ENCODE measurements around the gene CDH16.
"Not testable (repeated sequence)": the region's sequence is repeated elsewhere in the genome, so short reads cannot be mapped to it uniquely, and the experiment has no call there.

Gene CDH16

GRCh38 chr16:66947302-66948065 lies 28.8 kb upstream of the CDH16 start:
- peaks cover 12% of the 10 kb centered on the region for H3K36me3 ChIP-seq (ENCODE audit: control insufficient read depth, insufficient read depth, low read length)
- H3K4me1 ChIP-seq (ENCODE audit: control insufficient read depth, insufficient read depth, low read length, poor library complexity, severe bottlenecking): peaks cover 10% of the 10 kb centered on the region
- peak overlapping the region; percentile 70 for H3K4me3 ChIP-seq (ENCODE audit: insufficient read depth, low read depth, low read length, poor library complexity, severe bottlenecking)
- no peaks in the 10 kb centered on the region for H3K9me3 ChIP-seq (ENCODE audit: control insufficient read depth, low read length)
- no peak overlapping the region for H3K27ac ChIP-seq (ENCODE audit: insufficient read depth, low read length, poor library complexity, severe bottlenecking)
- H3K27me3 ChIP-seq (replicated peaks; ENCODE audit: control insufficient read depth, insufficient read depth, low read length, poor library complexity, severe bottlenecking): peaks cover 24% of the 10 kb centered on the region
- DNase-seq: peak; percentile 55 to 79 (median 69)

GRCh38 chr16:66946974-66947301 lies 28.3 kb upstream of the CDH16 start:
- Histone ChIP-seq H3K9me3 (ENCODE audit: control insufficient read depth, low read length) (no peaks in the 10 kb centered on the region), H3K27me3 (replicated peaks; ENCODE audit: control insufficient read depth, insufficient read depth, low read length, poor library complexity, severe bottlenecking) (peaks cover 24% of the 10 kb centered on the region), H3K36me3 (ENCODE audit: control insufficient read depth, insufficient read depth, low read length) (peaks cover 17% of the 10 kb centered on the region), H3K27ac (ENCODE audit: insufficient read depth, low read length, poor library complexity, severe bottlenecking) (no peak overlapping the region), H3K4me3 (ENCODE audit: insufficient read depth, low read depth, low read length, poor library complexity, severe bottlenecking) (no peak overlapping the region), H3K4me1 (ENCODE audit: control insufficient read depth, insufficient read depth, low read length, poor library complexity, severe bottlenecking) (peaks cover 10% of the 10 kb centered on the region)
- no peak for DNase-seq

GRCh38 chr16:66946541-66946940 lies 27.9 kb upstream of the CDH16 start:
- Histone ChIP-seq H3K36me3 (ENCODE audit: control insufficient read depth, insufficient read depth, low read length) (peaks cover 21% of the 10 kb centered on the region), H3K9me3 (ENCODE audit: control insufficient read depth, low read length) (no peaks in the 10 kb centered on the region), H3K4me3 (ENCODE audit: insufficient read depth, low read depth, low read length, poor library complexity, severe bottlenecking) (no peak overlapping the region), H3K27me3 (replicated peaks; ENCODE audit: control insufficient read depth, insufficient read depth, low read length, poor library complexity, severe bottlenecking) (peaks cover 23% of the 10 kb centered on the region), H3K4me1 (ENCODE audit: control insufficient read depth, insufficient read depth, low read length, poor library complexity, severe bottlenecking) (peaks cover 10% of the 10 kb centered on the region), H3K27ac (ENCODE audit: insufficient read depth, low read length, poor library complexity, severe bottlenecking) (no peak overlapping the region)
- no peak for DNase-seq

- no peak overlapping the region for H3K27ac ChIP-seq (ENCODE audit: insufficient read depth, low read length, poor library complexity, severe bottlenecking)
- H3K36me3 ChIP-seq (ENCODE audit: control insufficient read depth, insufficient read depth, low read length): peaks cover 27% of the 10 kb centered on the region
- DNase-seq: no peak
- H3K27me3 ChIP-seq (replicated peaks; ENCODE audit: control insufficient read depth, insufficient read depth, low read length, poor library complexity, severe bottlenecking): peaks cover 18% of the 10 kb centered on the region
- H3K9me3 ChIP-seq (ENCODE audit: control insufficient read depth, low read length): no peaks in the 10 kb centered on the region
- peaks cover 10% of the 10 kb centered on the region for H3K4me1 ChIP-seq (ENCODE audit: control insufficient read depth, insufficient read depth, low read length, poor library complexity, severe bottlenecking)
- H3K4me3 ChIP-seq (ENCODE audit: insufficient read depth, low read depth, low read length, poor library complexity, severe bottlenecking): no peak overlapping the region
Observed at GRCh38 chr16:66945939-66946338, 27.3 kb upstream of the CDH16 start.

DNA sequence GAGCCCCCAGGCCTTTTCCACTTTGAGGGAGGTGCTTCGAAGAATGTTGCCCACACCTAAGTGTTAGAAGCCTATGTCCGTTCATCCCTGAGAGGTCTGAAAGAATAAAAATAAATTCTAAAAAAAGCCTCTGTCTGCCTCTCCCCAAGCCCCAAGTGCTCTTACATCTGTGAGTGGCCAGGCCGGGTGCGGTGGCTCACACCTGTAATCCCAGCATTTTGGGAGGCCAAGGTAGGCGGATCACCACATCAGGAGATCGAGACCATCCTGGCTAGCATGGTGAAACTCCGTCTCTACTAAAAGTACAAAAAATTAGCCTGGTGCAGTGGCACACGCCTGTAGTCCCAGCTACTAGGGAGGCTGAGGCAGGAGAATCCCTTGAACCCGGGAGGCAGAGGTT lies 26.3 kb upstream of the CDH16 start:
- H3K27ac ChIP-seq (ENCODE audit: insufficient read depth, low read length, poor library complexity, severe bottlenecking); H3K4me3 ChIP-seq (ENCODE audit: insufficient read depth, low read depth, low read length, poor library complexity, severe bottlenecking); H3K9me3 ChIP-seq (ENCODE audit: control insufficient read depth, low read length); DNase-seq: not testable (repeated sequence)
- Histone ChIP-seq H3K36me3 (ENCODE audit: control insufficient read depth, insufficient read depth, low read length) (peaks cover 37% of the 10 kb centered on the region), H3K27me3 (replicated peaks; ENCODE audit: control insufficient read depth, insufficient read depth, low read length, poor library complexity, severe bottlenecking) (peaks cover 13% of the 10 kb centered on the region), H3K4me1 (ENCODE audit: control insufficient read depth, insufficient read depth, low read length, poor library complexity, severe bottlenecking) (peaks cover 10% of the 10 kb centered on the region)

- no peak overlapping the region for H3K4me3 ChIP-seq (ENCODE audit: insufficient read depth, low read depth, low read length, poor library complexity, severe bottlenecking)
- H3K27me3 ChIP-seq (replicated peaks; ENCODE audit: control insufficient read depth, insufficient read depth, low read length, poor library complexity, severe bottlenecking): peaks cover 11% of the 10 kb centered on the region
- DNase-seq: no peak
- H3K9me3 ChIP-seq (ENCODE audit: control insufficient read depth, low read length): no peaks in the 10 kb centered on the region
- no peak overlapping the region for H3K27ac ChIP-seq (ENCODE audit: insufficient read depth, low read length, poor library complexity, severe bottlenecking)
- peaks cover 46% of the 10 kb centered on the region for H3K36me3 ChIP-seq (ENCODE audit: control insufficient read depth, insufficient read depth, low read length)
- H3K4me1 ChIP-seq (ENCODE audit: control insufficient read depth, insufficient read depth, low read length, poor library complexity, severe bottlenecking): peaks cover 10% of the 10 kb centered on the region
Observed at GRCh38 chr16:66944054-66944441, 25.4 kb upstream of the CDH16 start.

- Histone ChIP-seq H3K27me3 (replicated peaks; ENCODE audit: control insufficient read depth, insufficient read depth, low read length, poor library complexity, severe bottlenecking) (peaks cover 6% of the 10 kb centered on the region), H3K9me3 (ENCODE audit: control insufficient read depth, low read length) (no peaks in the 10 kb centered on the region), H3K27ac (ENCODE audit: insufficient read depth, low read length, poor library complexity, severe bottlenecking) (no peak overlapping the region), H3K4me3 (ENCODE audit: insufficient read depth, low read depth, low read length, poor library complexity, severe bottlenecking) (no peak overlapping the region), H3K36me3 (ENCODE audit: control insufficient read depth, insufficient read depth, low read length) (peaks cover 49% of the 10 kb centered on the region), H3K4me1 (ENCODE audit: control insufficient read depth, insufficient read depth, low read length, poor library complexity, severe bottlenecking) (peaks cover 5% of the 10 kb centered on the region)
- no peak for DNase-seq
Observed at GRCh38 chr16:66943426-66944053, 24.9 kb upstream of the CDH16 start.

- peaks cover 49% of the 10 kb centered on the region for H3K36me3 ChIP-seq (ENCODE audit: control insufficient read depth, insufficient read depth, low read length)
- no peaks in the 10 kb centered on the region for H3K27me3 ChIP-seq (replicated peaks; ENCODE audit: control insufficient read depth, insufficient read depth, low read length, poor library complexity, severe bottlenecking)
- no peak for DNase-seq
- peaks cover 2% of the 10 kb centered on the region for H3K4me1 ChIP-seq (ENCODE audit: control insufficient read depth, insufficient read depth, low read length, poor library complexity, severe bottlenecking)
- H3K27ac ChIP-seq (ENCODE audit: insufficient read depth, low read length, poor library complexity, severe bottlenecking): no peak overlapping the region
- H3K9me3 ChIP-seq (ENCODE audit: control insufficient read depth, low read length): no peaks in the 10 kb centered on the region
- H3K4me3 ChIP-seq (ENCODE audit: insufficient read depth, low read depth, low read length, poor library complexity, severe bottlenecking): no peak overlapping the region
Observed at GRCh38 chr16:66942981-66943380, 24.3 kb upstream of the CDH16 start.

GRCh38 chr16:66940236-66940635 lies 21.6 kb upstream of the CDH16 start:
- DNase-seq: no peak
- H3K4me1 ChIP-seq (ENCODE audit: control insufficient read depth, insufficient read depth, low read length, poor library complexity, severe bottlenecking): peaks cover 9% of the 10 kb centered on the region
- H3K9me3 ChIP-seq (ENCODE audit: control insufficient read depth, low read length): no peaks in the 10 kb centered on the region
- no peak overlapping the region for H3K4me3 ChIP-seq (ENCODE audit: insufficient read depth, low read depth, low read length, poor library complexity, severe bottlenecking)
- H3K27me3 ChIP-seq (replicated peaks; ENCODE audit: control insufficient read depth, insufficient read depth, low read length, poor library complexity, severe bottlenecking): no peaks in the 10 kb centered on the region
- H3K36me3 ChIP-seq (ENCODE audit: control insufficient read depth, insufficient read depth, low read length): peaks cover 49% of the 10 kb centered on the region
- H3K27ac ChIP-seq (ENCODE audit: insufficient read depth, low read length, poor library complexity, severe bottlenecking): no peak overlapping the region

GRCh38 chr16:66939366-66939765 lies 20.7 kb upstream of the CDH16 start:
- Histone ChIP-seq H3K9me3 (ENCODE audit: control insufficient read depth, low read length) (no peaks in the 10 kb centered on the region), H3K4me1 (ENCODE audit: control insufficient read depth, insufficient read depth, low read length, poor library complexity, severe bottlenecking) (peaks cover 12% of the 10 kb centered on the region), H3K4me3 (ENCODE audit: insufficient read depth, low read depth, low read length, poor library complexity, severe bottlenecking) (no peak overlapping the region), H3K27me3 (replicated peaks; ENCODE audit: control insufficient read depth, insufficient read depth, low read length, poor library complexity, severe bottlenecking) (no peaks in the 10 kb centered on the region), H3K27ac (ENCODE audit: insufficient read depth, low read length, poor library complexity, severe bottlenecking) (no peak overlapping the region), H3K36me3 (ENCODE audit: control insufficient read depth, insufficient read depth, low read length) (peaks cover 49% of the 10 kb centered on the region)
- no peak for DNase-seq

Measured in effector memory CD4-positive, alpha-beta T cell (primary cell).